GM12878 (cell line): ENCODE measurements around the gene LAMB1. TPM values are rescaled to one million over a fixed set of nuclear protein-coding genes. Genes with fewer than 3 reads are reported as not detected.

Experiments
- BMI1 ChIP-seq: fragments of 450-650 bp; IDR thresholded peaks from 2 replicates; pipeline ENCODE4 v1.6.1; 2016; ENCODE audit warnings: mild to moderate bottlenecking, moderate library complexity, borderline replicate concordance
- E2F4 ChIP-seq: IDR thresholded peaks from 2 replicates; pipeline ENCODE4 v1.6.1; 2012; ENCODE audit warnings: low read depth, low read length, improper control_type of control experiment
- E2F8 ChIP-seq: fragments of 450-650 bp; IDR thresholded peaks from 2 replicates; pipeline ENCODE4 v1.6.1; 2018; ENCODE audit warnings: mild to moderate bottlenecking, low read depth, moderate library complexity; ENCODE audit not compliant: partially characterized antibody
- E4F1 ChIP-seq: fragments of 450-650 bp; IDR thresholded peaks from 2 replicates; pipeline ENCODE4 v1.6.1; 2018; ENCODE audit warnings: borderline replicate concordance, mild to moderate bottlenecking; ENCODE audit not compliant: partially characterized antibody
- GATAD2B ChIP-seq: fragments of 450-650 bp; conservative IDR thresholded peaks from 2 replicates; pipeline ENCODE4 v1.6.1; 2017; ENCODE audit warnings: low read depth, mild to moderate bottlenecking, moderate library complexity
- HDAC2 ChIP-seq: fragments of 200-600 bp; sonication (generic); IDR thresholded peaks from 2 replicates; pipeline ENCODE4 v1.6.1; 2017
- IRF4 ChIP-seq: IDR thresholded peaks from 2 replicates; pipeline ENCODE4 v1.6.1; 2011; ENCODE audit warnings: low read depth, low read length
- KAT2A ChIP-seq: conservative IDR thresholded peaks from 2 replicates; pipeline ENCODE4 v1.6.1; 2011; ENCODE audit warnings: low read depth, low read length; ENCODE audit not compliant: control insufficient read depth
- KLF5 ChIP-seq: fragments of 450-650 bp; IDR thresholded peaks from 2 replicates; pipeline ENCODE4 v1.6.1; 2014; ENCODE audit warnings: mild to moderate bottlenecking; ENCODE audit not compliant: partially characterized antibody
- MEF2A ChIP-seq: IDR thresholded peaks from 2 replicates; pipeline ENCODE4 v1.6.1; 2011; ENCODE audit warnings: low read depth, mild to moderate bottlenecking, low read length, moderate library complexity; ENCODE audit not compliant: insufficient read depth
- MEF2B ChIP-seq: fragments of 450-650 bp; IDR thresholded peaks from 2 replicates; pipeline ENCODE4 v1.6.1; 2018; ENCODE audit warnings: mild to moderate bottlenecking, moderate library complexity; ENCODE audit not compliant: partially characterized antibody, poor library complexity, severe bottlenecking
- POLR2A ChIP-seq: IDR thresholded peaks from 2 replicates; pipeline ENCODE4 v1.6.1; 2011; ENCODE audit warnings: low read depth, mild to moderate bottlenecking, low read length
- PRDM15 ChIP-seq: fragments of 450-650 bp; formaldehyde crosslinking; IDR thresholded peaks from 2 replicates; pipeline ENCODE4 v1.4.0; 2020; ENCODE audit warnings: mild to moderate bottlenecking, moderate library complexity
- RAD21 ChIP-seq: IDR thresholded peaks from 2 replicates; pipeline ENCODE4 v1.6.1; 2011; ENCODE audit warnings: mild to moderate bottlenecking, low read depth, low read length, moderate library complexity; ENCODE audit not compliant: insufficient read depth
- RCOR1 ChIP-seq: conservative IDR thresholded peaks from 2 replicates; pipeline ENCODE4 v1.6.1; 2012; ENCODE audit warnings: low read depth, low read length, improper control_type of control experiment
- SREBF2 ChIP-seq: IDR thresholded peaks from 2 replicates; pipeline ENCODE4 v1.6.1; 2012; ENCODE audit warnings: mild to moderate bottlenecking, low read length
- SRF ChIP-seq, 2 experiments: IDR thresholded peaks; 2 replicates each; pipeline ENCODE4 v1.6.1; 2011; ENCODE audit warnings: low read depth in 2 of 2, low read length in 2 of 2, mild to moderate bottlenecking in 1 of 2, moderate library complexity in 1 of 2
- SUPT20H ChIP-seq: IDR thresholded peaks from 2 replicates; pipeline ENCODE4 v1.6.1; 2011; ENCODE audit warnings: low read depth, mild to moderate bottlenecking, low read length, moderate library complexity, borderline replicate concordance; ENCODE audit not compliant: control insufficient read depth
- TARDBP ChIP-seq: IDR thresholded peaks from 2 replicates; pipeline ENCODE4 v1.6.1; 2016; ENCODE audit warnings: borderline replicate concordance
- WRNIP1 ChIP-seq: IDR thresholded peaks from 2 replicates; pipeline ENCODE4 v1.6.1; 2011; ENCODE audit warnings: low read depth, low read length, improper control_type of control experiment, borderline replicate concordance
- polyA plus RNA-seq, 11 experiments: library from polyadenylated mRNA; depleted of rRNA in 4 of 11; unstranded in 6 of 11; stranded (reverse) in 5 of 11; fragments of >200 nt; fragmentation: Nextera tagmentation in 4 of 11; fragmentation: Illumina TruSeq in 1 of 11; extraction: Ambion mirVana in 4 of 11; extraction: Trizol in 1 of 11; gene quantifications; 1 replicate in 1 of 11; 2 replicates in 10 of 11; pipeline versions ENCODE4 v1.2.1 to v1.2.3, GENCODE V29; 2011 to 2016; ENCODE audit warnings: inconsistent platforms in 2 of 11, missing spikeins in 2 of 11, low read depth in 1 of 11
- total RNA-seq, 4 experiments: library from RNA; depleted of rRNA in 3 of 4; stranded (reverse); fragments of >200 nt in 3 of 4; fragmentation: Illumina TruSeq in 1 of 4; extraction: Trizol in 1 of 4; gene quantifications; 2 replicates each; pipeline versions ENCODE4 v1.2.1 to v1.2.3, GENCODE V29; 2013 to 2021

The LAMB1 gene
- total and polyA plus RNA-seq, 10 of the 15 experiments (the other 5 are each of a cell fraction or from before 2014, with no cell fraction given): 0.05 to 2.2 (median 1.2) TPM; not detected in 4

- TF ChIP-seq SUPT20H (no peak), PRDM15 (CRISPR knock-in tag) (no peak), E4F1 (peak; percentile 97), KAT2A (no peak), POLR2A (peak; percentile 82), GATAD2B (peak; percentile 96), IRF4 (no peak; the same call in 1 of the 2 replicates), RAD21 (no peak), E2F4 (no peak), WRNIP1 (no peak), RCOR1 (0 out of 2 replicates have a peak, but pooled peaks have one; percentile 52), TARDBP (0 out of 2 replicates have a peak, but pooled peaks have one; percentile 35), SRF (IDR thresholded peaks at IDR 0.05; ENCODE audit: low read depth in 2 of 2, low read length in 2 of 2) (no peak), E2F8 (no peak), BMI1 (no peak), SREBF2 (no peak), MEF2B (no peak), KLF5 (peak; percentile 24), MEF2A (no peak), HDAC2 (no peak)
These were observed 111.9 kb downstream of the LAMB1 start, which contains the start of gene DLD (continued) for GRCh38 chr7:107890962-107891635.
